Mesothelial cell of epicardium (in vitro differentiated cells): Measurements from ENCODE around the gene CLDN7. TPM values are rescaled to one million over a fixed set of nuclear protein-coding genes. Genes with fewer than 3 reads are reported as not detected.

Source experiments
- DNase-seq, 2 experiments: peaks; one replicate each; pipeline ENCODE4 v3.0.0; 2021; ENCODE audit warnings: low spot score in 2 of 2; ENCODE audit not compliant: unreplicated experiment in 2 of 2
- H3K27ac Mint-ChIP-seq: 2 replicates; pipeline ENCODE4 v1.8.0; 2021; ENCODE audit warnings: mixed read lengths
- H3K27me3 Mint-ChIP-seq: 2 replicates; pipeline ENCODE4 v1.8.0; 2021; ENCODE audit warnings: low read depth, mixed read lengths
- H3K36me3 Mint-ChIP-seq: 2 replicates; pipeline ENCODE4 v1.8.0; 2021; ENCODE audit warnings: mixed read lengths
- H3K4me1 Mint-ChIP-seq: 2 replicates; pipeline ENCODE4 v1.8.0; 2021; ENCODE audit warnings: mixed read lengths
- H3K4me3 Mint-ChIP-seq: 2 replicates; pipeline ENCODE4 v1.8.0; 2021; ENCODE audit warnings: mild to moderate bottlenecking, moderate library complexity, mixed read lengths
- H3K9me3 Mint-ChIP-seq: 2 replicates; pipeline ENCODE4 v1.8.0; 2021; ENCODE audit warnings: mixed read lengths
- total RNA-seq: library from RNA; stranded (reverse); gene quantifications from 3 replicates; pipeline ENCODE4 v1.2.1, GENCODE V29; 2021
- TF ChIP-seq, protein P1 (sequence below): fragments of 200-600 bp; sonication (generic); IDR thresholded peaks from one replicate; pipeline ENCODE4 v1.5.0; 2021; ENCODE audit warnings: antibody characterized with exemption; ENCODE audit not compliant: unreplicated experiment

Gene CLDN7
- total RNA-seq, 1 donor from 2014 or later: 79.2 TPM

DNA sequence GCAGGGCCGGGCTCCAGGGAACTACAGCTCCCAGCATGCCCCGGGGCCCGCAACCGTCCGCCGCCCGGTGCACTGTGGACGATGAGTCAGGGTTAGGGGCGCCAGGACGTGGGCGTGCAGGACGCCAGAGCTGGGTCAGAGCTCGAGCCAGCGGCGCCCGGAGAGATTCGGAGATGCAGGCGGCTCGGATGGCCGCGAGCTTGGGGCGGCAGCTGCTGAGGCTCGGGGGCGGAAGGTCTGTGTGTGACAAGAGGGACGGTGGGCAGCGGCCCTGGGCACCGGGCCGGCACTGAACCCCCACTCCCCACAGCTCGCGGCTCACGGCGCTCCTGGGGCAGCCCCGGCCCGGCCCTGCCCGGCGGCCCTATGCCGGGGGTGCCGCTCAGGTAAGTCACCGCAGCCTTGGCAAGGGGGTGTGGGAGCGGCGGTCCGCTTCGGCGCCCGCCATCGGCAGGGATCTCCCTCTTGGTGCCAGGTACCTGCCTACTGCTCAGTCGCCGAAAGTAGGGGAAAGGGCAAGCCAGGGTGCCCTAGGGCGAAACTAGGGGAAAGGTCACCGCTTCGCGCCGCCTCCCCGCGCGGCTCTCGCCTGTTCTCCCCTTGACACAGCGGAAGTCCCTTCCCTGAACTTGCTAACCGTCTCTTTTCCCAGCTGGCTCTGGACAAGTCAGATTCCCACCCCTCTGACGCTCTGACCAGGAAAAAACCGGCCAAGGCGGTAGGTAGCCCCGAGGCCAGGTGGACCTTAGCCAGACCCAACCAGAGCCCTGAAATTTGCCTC, 42.3 kb downstream of the CLDN7 start, which contains the start of the genes ACADVL and DLG4:
Gene ACADVL (plus strand): TSS at position 127 of the 781 bp plus-strand sequence. CDS start 47 bp downstream, at position 174.
Gene DLG4 (minus strand): TSS at position 25 of the 781 bp plus-strand sequence.
- Mint-ChIP-seq H3K4me3 (peak within 1 kb of the TSS; percentile 92), H3K9me3 (no peaks in the 10 kb centered on the region), H3K4me1 (peaks cover 48% of the 10 kb centered on the region), H3K27ac (peak within 1 kb of the TSS; percentile 96), H3K36me3 (peaks cover 7% of the 10 kb centered on the region), H3K27me3 (no peaks in the 10 kb centered on the region)
- peak; percentile 63 to 77 for DNase-seq
- TF ChIP-seq, protein P1, sequence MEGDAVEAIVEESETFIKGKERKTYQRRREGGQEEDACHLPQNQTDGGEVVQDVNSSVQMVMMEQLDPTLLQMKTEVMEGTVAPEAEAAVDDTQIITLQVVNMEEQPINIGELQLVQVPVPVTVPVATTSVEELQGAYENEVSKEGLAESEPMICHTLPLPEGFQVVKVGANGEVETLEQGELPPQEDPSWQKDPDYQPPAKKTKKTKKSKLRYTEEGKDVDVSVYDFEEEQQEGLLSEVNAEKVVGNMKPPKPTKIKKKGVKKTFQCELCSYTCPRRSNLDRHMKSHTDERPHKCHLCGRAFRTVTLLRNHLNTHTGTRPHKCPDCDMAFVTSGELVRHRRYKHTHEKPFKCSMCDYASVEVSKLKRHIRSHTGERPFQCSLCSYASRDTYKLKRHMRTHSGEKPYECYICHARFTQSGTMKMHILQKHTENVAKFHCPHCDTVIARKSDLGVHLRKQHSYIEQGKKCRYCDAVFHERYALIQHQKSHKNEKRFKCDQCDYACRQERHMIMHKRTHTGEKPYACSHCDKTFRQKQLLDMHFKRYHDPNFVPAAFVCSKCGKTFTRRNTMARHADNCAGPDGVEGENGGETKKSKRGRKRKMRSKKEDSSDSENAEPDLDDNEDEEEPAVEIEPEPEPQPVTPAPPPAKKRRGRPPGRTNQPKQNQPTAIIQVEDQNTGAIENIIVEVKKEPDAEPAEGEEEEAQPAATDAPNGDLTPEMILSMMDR: no peak

DNA sequence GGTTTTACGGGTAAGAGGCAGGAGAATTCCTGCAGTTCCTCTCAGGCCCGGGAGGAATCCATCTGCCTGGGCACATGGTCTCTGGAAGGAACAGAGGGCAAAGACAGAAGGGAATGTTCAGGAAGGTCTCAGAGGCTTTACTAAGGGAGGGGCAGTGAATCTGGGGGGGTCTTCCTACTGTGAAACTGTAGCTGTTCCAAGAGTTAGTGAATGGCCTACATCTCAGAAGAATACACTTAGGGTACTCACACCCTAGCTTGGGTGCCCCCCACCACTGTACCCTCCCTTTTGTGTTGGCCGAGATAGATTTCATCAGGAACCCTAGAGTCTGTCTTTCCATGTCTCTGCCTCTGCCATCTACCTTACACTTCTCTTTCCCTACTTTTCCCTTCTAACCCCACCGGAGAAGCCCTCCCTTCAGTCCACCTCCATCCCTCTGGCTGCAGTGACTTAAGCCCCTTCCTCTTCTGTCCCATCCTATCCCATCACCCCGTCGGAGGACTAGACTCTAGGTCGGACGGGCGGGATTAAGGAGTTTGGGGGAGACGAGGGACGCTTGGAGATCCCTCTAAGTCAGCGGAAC, 43.0 kb downstream of the CLDN7 start:
- H3K9me3 Mint-ChIP-seq: no peaks in the 10 kb centered on the region
- H3K36me3 Mint-ChIP-seq: peaks cover 7% of the 10 kb centered on the region
- H3K27me3 Mint-ChIP-seq: no peaks in the 10 kb centered on the region
- TF ChIP-seq, protein P1: no peak
- peaks cover 53% of the 10 kb centered on the region for H3K4me1 Mint-ChIP-seq
- DNase-seq: no peak
- H3K27ac Mint-ChIP-seq: peak overlapping the region; percentile 96
- peak overlapping the region; percentile 92 for H3K4me3 Mint-ChIP-seq

DNA sequence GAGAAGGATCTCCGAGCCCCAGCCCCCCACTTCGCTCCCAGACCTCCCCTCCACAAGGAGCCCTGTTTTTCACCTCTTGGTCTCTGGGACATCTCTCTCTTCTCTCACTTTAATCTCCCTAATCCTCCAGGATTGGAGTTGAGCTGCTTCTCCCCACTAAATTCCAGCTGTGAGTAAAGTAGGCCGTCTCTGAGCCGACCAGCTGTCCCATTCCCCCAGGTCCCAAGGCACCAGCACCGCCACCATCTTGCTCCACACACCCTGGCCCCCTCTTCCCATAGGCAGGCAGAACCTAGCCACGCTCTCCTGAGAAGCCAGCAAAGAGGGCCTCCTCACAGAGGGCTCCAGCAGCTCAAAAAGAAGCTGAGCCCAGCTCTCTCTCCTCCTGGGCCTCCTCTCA, 43.5 kb downstream of the CLDN7 start:
- DNase-seq: no peak
- Mint-ChIP-seq H3K27me3 (no peaks in the 10 kb centered on the region), H3K9me3 (no peaks in the 10 kb centered on the region), H3K36me3 (peaks cover 4% of the 10 kb centered on the region), H3K4me3 (peak overlapping the region; percentile 92), H3K4me1 (peaks cover 59% of the 10 kb centered on the region), H3K27ac (peak overlapping the region; percentile 72)
- TF ChIP-seq, protein P1: no peak

DNA sequence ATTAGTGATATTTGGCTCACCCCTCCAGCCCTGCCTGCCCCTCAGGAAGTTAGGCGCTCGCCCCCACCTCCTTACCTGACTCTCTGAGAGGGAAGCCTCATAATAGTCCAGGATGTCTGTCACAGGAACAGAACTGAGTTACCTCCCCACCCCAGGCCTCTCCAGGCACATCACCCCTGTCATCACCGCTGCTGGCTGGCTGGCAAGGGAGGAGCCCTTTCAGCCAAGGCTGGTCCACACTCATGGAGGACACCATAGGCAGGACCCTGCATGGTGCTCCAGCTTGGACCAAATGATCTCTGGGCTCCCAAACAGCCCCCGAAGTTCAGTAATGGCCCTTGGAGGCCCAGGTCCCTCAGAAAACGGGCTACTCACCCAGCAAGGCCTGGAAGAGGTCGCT, 44.1 kb downstream of the CLDN7 start:
- no peaks in the 10 kb centered on the region for H3K27me3 Mint-ChIP-seq
- H3K36me3 Mint-ChIP-seq: no peaks in the 10 kb centered on the region
- H3K4me1 Mint-ChIP-seq: peaks cover 64% of the 10 kb centered on the region
- H3K4me3 Mint-ChIP-seq: peak overlapping the region; percentile 92
- DNase-seq: no peak
- H3K27ac Mint-ChIP-seq: peak overlapping the region; percentile 72
- TF ChIP-seq, protein P1: no peak
- H3K9me3 Mint-ChIP-seq: no peaks in the 10 kb centered on the region

DNA sequence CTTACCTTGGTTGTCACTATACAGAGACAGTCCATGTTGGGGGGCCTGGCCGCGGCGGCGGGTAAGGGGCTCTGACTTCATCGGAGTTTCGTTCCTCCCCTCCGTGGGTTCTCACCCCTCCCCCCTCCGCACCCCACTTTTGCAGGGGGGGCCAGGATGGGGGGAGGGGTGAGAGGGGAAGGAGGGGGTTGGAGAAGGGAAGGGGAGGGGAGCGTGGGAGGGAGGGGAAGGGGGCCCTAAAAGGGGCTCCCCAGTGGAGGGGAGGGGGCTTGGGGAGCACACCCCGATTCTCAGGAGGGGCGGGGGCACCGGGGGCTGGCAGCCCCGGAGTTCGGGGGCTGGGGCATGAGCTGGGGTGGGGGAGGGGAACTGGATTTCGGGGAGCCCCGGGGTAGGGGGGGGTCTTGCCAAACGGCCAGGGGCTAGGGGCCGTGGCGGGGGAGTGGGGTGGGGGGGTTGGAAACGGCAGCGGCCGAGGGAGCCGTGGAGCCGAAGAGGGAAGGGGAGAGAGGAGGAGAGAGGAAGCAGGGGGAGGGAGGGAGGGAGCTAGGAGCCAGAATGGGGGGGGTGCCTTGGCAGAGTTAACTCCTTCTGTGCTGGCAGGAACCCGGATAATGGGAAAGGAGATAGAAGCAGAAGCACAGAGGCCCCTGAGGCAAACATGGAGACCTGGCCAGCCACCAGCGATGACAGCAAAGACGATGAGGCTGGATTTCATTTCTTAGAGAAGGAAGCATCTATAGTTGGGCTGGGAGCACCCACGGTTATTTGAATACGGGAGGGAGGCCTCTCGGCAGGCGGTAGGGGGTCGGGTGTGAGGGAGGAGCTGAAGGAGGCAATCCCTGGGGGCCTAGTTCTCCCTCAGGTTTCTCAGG, 44.9 kb downstream of the CLDN7 start:
- DNase-seq: peak in 1 of 2 experiments; percentile 52
- Mint-ChIP-seq H3K4me3 (peak overlapping the region; percentile 92), H3K27me3 (no peaks in the 10 kb centered on the region), H3K9me3 (no peaks in the 10 kb centered on the region), H3K27ac (peak overlapping the region; percentile 93), H3K4me1 (peaks cover 66% of the 10 kb centered on the region), H3K36me3 (no peaks in the 10 kb centered on the region)
- TF ChIP-seq, protein P1: no peak
